ENCODE results near the gene MUS81. TPM values are rescaled to one million over a fixed set of nuclear protein-coding genes. Genes with fewer than 3 reads are reported as not detected.
A peak's percentile ranks its signal among the peaks of the same experiment; 100 is the strongest.

Gene MUS81
- total and polyA plus RNA-seq, 9 of the 15 experiments (the other 6 are each of a cell fraction or from before 2014, with no cell fraction given), result 13.4 to 118 (median 53.7) TPM

GRCh38 chr11:65857853-65858680 is 2.2 kb upstream of the MUS81 start, which contains the start of gene CFL1 (continued):
- 0 out of 2 replicates have a peak, but pooled peaks have one; percentile 23 for TF ChIP-seq ZNF431 (CRISPR knock-in tag; IDR thresholded peaks at IDR 0.05)
- TF ChIP-seq SMARCB1 (IDR thresholded peaks at IDR 0.05; ENCODE audit: insufficient read length, low read depth), result no peak
- TF ChIP-seq HES1 (IDR thresholded peaks at IDR 0.05; ENCODE audit: low read depth), result no peak
- peak; percentile 87 for TF ChIP-seq ZNF197 (CRISPR knock-in tag; IDR thresholded peaks at IDR 0.05; ENCODE audit: low read depth)
- peak; percentile 38; the same call in 1 of the 2 replicates for TF ChIP-seq JUND (IDR thresholded peaks at IDR 0.05; ENCODE audit: borderline replicate concordance, low read depth, low read length)
- TF ChIP-seq JUND (tag; IDR thresholded peaks at IDR 0.05; ENCODE audit: borderline replicate concordance, low read depth, low read length), result no peak; the same call in 2 of the 3 replicates
- TF ChIP-seq GTF2B (IDR thresholded peaks at IDR 0.05; ENCODE audit: extremely low read depth, insufficient read length), result peak; percentile 32
- no peak for TF ChIP-seq RCOR1 (IDR thresholded peaks at IDR 0.05; ENCODE audit: borderline replicate concordance in 1 of 2, low read depth in 2 of 2, low read length in 2 of 2)
- TF ChIP-seq ZNF785 (CRISPR knock-in tag; IDR thresholded peaks at IDR 0.05), result no peak
- no peak for TF ChIP-seq ZNF445 (CRISPR knock-in tag; IDR thresholded peaks at IDR 0.05; ENCODE audit: low read depth)
- TF ChIP-seq PML (IDR thresholded peaks at IDR 0.05; ENCODE audit: low read length), result peak; percentile 87
- TF ChIP-seq BRD9 (IDR thresholded peaks at IDR 0.05; ENCODE audit: low read depth, partially characterized antibody), result no peak
- peak; percentile 44; the same call in 1 of the 2 replicates for TF ChIP-seq ZNF592 (IDR thresholded peaks at IDR 0.05)
- peak; percentile 94 for TF ChIP-seq KLF6 (CRISPR knock-in tag; IDR thresholded peaks at IDR 0.05; ENCODE audit: borderline replicate concordance)
- peak; percentile 50 for TF ChIP-seq RBM25 (IDR thresholded peaks at IDR 0.05; ENCODE audit: low read depth, low read length, severe bottlenecking)
- TF ChIP-seq MAFF (IDR thresholded peaks at IDR 0.05; ENCODE audit: low read length), result no peak
- TF ChIP-seq CC2D1A (IDR thresholded peaks at IDR 0.05), result no peak
- no peak for TF ChIP-seq SMARCC2 (IDR thresholded peaks at IDR 0.05; ENCODE audit: low read depth)
- peak; percentile 62; the same call in 1 of the 2 replicates for TF ChIP-seq SMAD4 (CRISPR knock-in tag; conservative IDR thresholded peaks at IDR 0.05)
